HCT116 (cell line): Measurements from ENCODE around the gene SLC35F2.

Experiments used
- CBX3 ChIP-seq: IDR thresholded peaks from 2 replicates; pipeline ENCODE4 v1.6.1; 2012; ENCODE audit warnings: low read depth
- EGR1 ChIP-seq: IDR thresholded peaks from 2 replicates; pipeline ENCODE4 v1.6.1; 2012; ENCODE audit warnings: low read depth
- ELF1 ChIP-seq: IDR thresholded peaks from 2 replicates; pipeline ENCODE4 v1.6.1; 2012; ENCODE audit warnings: low read depth, borderline replicate concordance
- EZH2 ChIP-seq: fragments of 200-600 bp; sonication (generic); IDR thresholded peaks from 2 replicates; pipeline ENCODE4 v1.6.1; 2017; ENCODE audit warnings: antibody characterized with exemption, mixed run types
- POLR2A ChIP-seq: IDR thresholded peaks from 2 replicates; pipeline ENCODE4 v1.7.0; 2011; ENCODE audit warnings: borderline replicate concordance; ENCODE audit not compliant: insufficient read depth, insufficient read length; ENCODE audit errors: extremely low read depth
- POLR2AphosphoS5 ChIP-seq: IDR thresholded peaks from 2 replicates; pipeline ENCODE4 v1.6.1; 2011; ENCODE audit warnings: mild to moderate bottlenecking, low read depth, low read length, moderate library complexity
- RAD21 ChIP-seq: IDR thresholded peaks from 2 replicates; pipeline ENCODE4 v1.6.1; 2012; ENCODE audit warnings: low read depth, mild to moderate bottlenecking
- TCF7L2 ChIP-seq: IDR thresholded peaks from 2 replicates; pipeline ENCODE4 v1.7.0; 2011; ENCODE audit warnings: borderline replicate concordance, inconsistent platforms; ENCODE audit not compliant: insufficient read depth, insufficient read length; ENCODE audit errors: extremely low read depth
- YY1 ChIP-seq: IDR thresholded peaks from 2 replicates; pipeline ENCODE4 v1.6.1; 2011; ENCODE audit warnings: low read length, low read depth, moderate library complexity, mild to moderate bottlenecking; ENCODE audit not compliant: insufficient replicate concordance; ENCODE audit errors: extremely low read depth
- ZFX ChIP-seq: fragments of 450-650 bp; IDR thresholded peaks from 2 replicates; pipeline ENCODE4 v1.6.1; 2017
- TF ChIP-seq, protein P1 (sequence below), 3 experiments: fragments of 200-600 bp in 1 of 3; sonication (generic) in 1 of 3; IDR thresholded peaks in 2 of 3; conservative IDR thresholded peaks in 1 of 3; 2 replicates each; pipeline ENCODE4 v1.5.1; 2012 to 2017; ENCODE audit warnings: low read depth in 2 of 3, low read length in 2 of 3, antibody characterized with exemption in 1 of 3, borderline replicate concordance in 1 of 3, control low read depth in 1 of 3, mild to moderate bottlenecking in 1 of 3, mixed read lengths in 1 of 3, mixed run types in 1 of 3, moderate library complexity in 1 of 3; ENCODE audit not compliant: insufficient read depth in 1 of 3

DNA sequence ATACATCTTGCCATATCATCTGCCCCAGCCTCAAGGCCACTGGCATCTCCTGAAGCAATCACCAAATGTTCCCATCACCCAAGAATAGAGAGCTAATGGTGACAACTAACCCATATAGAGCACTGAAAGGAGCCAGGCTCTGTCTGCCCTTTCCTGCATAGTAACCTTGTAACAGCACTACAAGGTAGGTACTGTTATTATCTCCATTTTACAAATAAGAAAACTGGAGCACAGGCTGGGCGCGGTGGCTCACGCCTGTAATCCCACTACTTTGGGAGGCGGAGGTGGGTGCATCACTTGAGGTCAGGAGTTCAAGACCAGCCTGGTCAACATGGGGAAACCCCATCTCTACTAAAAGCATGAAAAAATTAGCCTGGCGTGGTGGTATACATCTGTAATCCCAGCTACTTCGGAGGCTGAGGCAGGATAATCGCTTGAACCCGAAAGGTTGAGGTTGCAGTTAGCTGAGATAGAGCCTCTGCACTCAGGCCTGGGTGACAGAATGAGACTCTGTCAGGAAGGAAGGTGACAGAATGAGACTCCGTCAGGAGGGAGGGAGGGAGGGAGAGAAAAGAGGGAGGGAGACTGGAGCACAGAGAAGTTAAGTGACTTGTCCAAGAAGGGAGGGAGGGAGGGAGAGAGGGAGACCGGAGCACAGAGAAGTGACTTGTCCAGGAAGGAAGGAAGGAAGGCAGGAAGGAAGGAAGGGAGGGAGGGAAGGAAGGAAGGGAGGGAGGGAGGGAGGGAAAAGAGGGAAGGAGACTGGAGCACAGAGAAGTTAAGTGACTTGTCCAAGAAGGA, 2.2 kb downstream of the SLC35F2 start:
- no peak for TF ChIP-seq EZH2
- no peak for TF ChIP-seq CBX3
- TF ChIP-seq, protein P1, sequence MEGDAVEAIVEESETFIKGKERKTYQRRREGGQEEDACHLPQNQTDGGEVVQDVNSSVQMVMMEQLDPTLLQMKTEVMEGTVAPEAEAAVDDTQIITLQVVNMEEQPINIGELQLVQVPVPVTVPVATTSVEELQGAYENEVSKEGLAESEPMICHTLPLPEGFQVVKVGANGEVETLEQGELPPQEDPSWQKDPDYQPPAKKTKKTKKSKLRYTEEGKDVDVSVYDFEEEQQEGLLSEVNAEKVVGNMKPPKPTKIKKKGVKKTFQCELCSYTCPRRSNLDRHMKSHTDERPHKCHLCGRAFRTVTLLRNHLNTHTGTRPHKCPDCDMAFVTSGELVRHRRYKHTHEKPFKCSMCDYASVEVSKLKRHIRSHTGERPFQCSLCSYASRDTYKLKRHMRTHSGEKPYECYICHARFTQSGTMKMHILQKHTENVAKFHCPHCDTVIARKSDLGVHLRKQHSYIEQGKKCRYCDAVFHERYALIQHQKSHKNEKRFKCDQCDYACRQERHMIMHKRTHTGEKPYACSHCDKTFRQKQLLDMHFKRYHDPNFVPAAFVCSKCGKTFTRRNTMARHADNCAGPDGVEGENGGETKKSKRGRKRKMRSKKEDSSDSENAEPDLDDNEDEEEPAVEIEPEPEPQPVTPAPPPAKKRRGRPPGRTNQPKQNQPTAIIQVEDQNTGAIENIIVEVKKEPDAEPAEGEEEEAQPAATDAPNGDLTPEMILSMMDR (IDR thresholded peaks at IDR 0.05 in 2 of 3, conservative IDR thresholded peaks at IDR 0.05 in 1 of 3; ENCODE audit: borderline replicate concordance in 1 of 3, insufficient read depth in 1 of 3, low read depth in 2 of 3, low read length in 2 of 3) = no peak
- TF ChIP-seq YY1 = no peak
- no peak for TF ChIP-seq RAD21
- no peak for TF ChIP-seq TCF7L2
- TF ChIP-seq POLR2AphosphoS5 = no peak
- TF ChIP-seq ZFX = no peak
- no peak for TF ChIP-seq POLR2A
- no peak for TF ChIP-seq EGR1
- no peak for TF ChIP-seq ELF1
